ENCODE results near the gene OPN4. TPM values are rescaled to one million over a fixed set of nuclear protein-coding genes. Genes with fewer than 3 reads are reported as not detected.

Gene OPN4
- total and polyA plus RNA-seq, 2 of the 8 experiments (the other 6 are each of a cell fraction or from before 2014, with no cell fraction given) = not detected

GRCh38 chr10:86644152-86644793 is 10.1 kb upstream of the OPN4 start:
- DNase-seq (ENCODE audit: low read depth in 1 of 2, low spot score in 2 of 2) = peak in 1 of 2 experiments; percentile 50
- H3K79me1 ChIP-seq (ENCODE audit: low read depth, low read length) = no peaks in the 10 kb centered on the region
- no peaks in the 10 kb centered on the region for H3K36me3 ChIP-seq (ENCODE audit: control insufficient read depth in 2 of 4, insufficient read depth in 4 of 4, low read length in 3 of 4)
- no peaks in the 10 kb centered on the region for H4K20me1 ChIP-seq (replicated peaks in 1 of 2; ENCODE audit: control insufficient read depth in 1 of 2, insufficient read depth in 2 of 2, low read length in 2 of 2)
- no peak overlapping the region for H3K4ac ChIP-seq (replicated peaks; ENCODE audit: insufficient read length, low read depth, low read length)
- H3K23ac ChIP-seq (ENCODE audit: insufficient read length) = no peak overlapping the region
- no peak overlapping the region for H3K4me2 ChIP-seq (ENCODE audit: insufficient read depth in 1 of 2, low read depth in 2 of 2, low read length in 2 of 2)
- no peak overlapping the region for H3K56ac ChIP-seq (replicated peaks; ENCODE audit: insufficient read length, low read depth, low read length)
- H4K5ac ChIP-seq (ENCODE audit: insufficient read length, low read depth, low read length) = no peak overlapping the region
- no peaks in the 10 kb centered on the region for H3K4me1 ChIP-seq (replicated peaks in 1 of 4; ENCODE audit: control insufficient read depth in 3 of 4, insufficient read depth in 4 of 4, low read length in 3 of 4)
- WGBS, 2 experiments (ENCODE audit: extremely low coverage in 1 of 2, insufficient coverage in 1 of 2, insufficient read length in 1 of 2, insufficient replicate concordance in 2 of 2, low coverage in 1 of 2, low lambda C conversion rate in 2 of 2, missing lambda C conversion rate in 1 of 2) = 78% methylated on average over 5 of the region's 5 CpGs; no CpG with 5 or more reads in 1 of the 2 experiments
- no peak overlapping the region for H4K8ac ChIP-seq (ENCODE audit: extremely low read depth, insufficient read depth, low read length)
- H3K18ac ChIP-seq (ENCODE audit: extremely low read depth, low read length) = no peak overlapping the region
- H3K79me2 ChIP-seq (ENCODE audit: control insufficient read depth in 1 of 2, insufficient read depth in 2 of 2, low read length in 2 of 2) = no peaks in the 10 kb centered on the region
- H2BK5ac ChIP-seq (ENCODE audit: low read depth, low read length) = no peak overlapping the region
- no peak overlapping the region for H2AK5ac ChIP-seq (ENCODE audit: low read depth, low read length)
- FAIRE-seq = no peak
- H3K9ac ChIP-seq (replicated peaks in 1 of 4; ENCODE audit: extremely low read depth in 1 of 4, low read depth in 3 of 4, low read length in 3 of 4) = no peak overlapping the region
- H2AFZ ChIP-seq (ENCODE audit: low read length) = no peak overlapping the region
- H3K14ac ChIP-seq (ENCODE audit: insufficient read length) = no peak overlapping the region
- no peak overlapping the region for H3K27ac ChIP-seq (ENCODE audit: low read depth, low read length)
- no peaks in the 10 kb centered on the region for H3K23me2 ChIP-seq (ENCODE audit: low read depth, low read length)
- ChIA-PET CTCF (ENCODE audit: partially characterized antibody) (interaction anchor here (0.7 to 6.3 kb wide), 19 partner anchors 9 to 295 kb away, joined by 3 to 57 read pairs (median 4); partner anchors contain the start of gene OPN4), POLR2A (ENCODE audit: partially characterized antibody) (no interaction called here)
- H2BK120ac ChIP-seq (replicated peaks; ENCODE audit: low read depth, low read length) = no peak overlapping the region
- no peak overlapping the region for H2BK20ac ChIP-seq (ENCODE audit: low read length)
- no peak overlapping the region for H3K4me3 ChIP-seq (ENCODE audit: extremely low read depth in 1 of 4, insufficient read depth in 2 of 4, low read depth in 3 of 4, low read length in 4 of 4)
- H2BK12ac ChIP-seq (ENCODE audit: low read depth, low read length) = no peak overlapping the region
- no peak overlapping the region for H4K91ac ChIP-seq (replicated peaks; ENCODE audit: insufficient read length, low read length)
- no peak overlapping the region for H2BK15ac ChIP-seq (ENCODE audit: low read length)
- no peaks in the 10 kb centered on the region for H3K27me3 ChIP-seq (replicated peaks in 1 of 4; ENCODE audit: control insufficient read depth in 3 of 4, extremely low read depth in 1 of 4, insufficient read depth in 3 of 4, low read length in 3 of 4)
- no peaks in the 10 kb centered on the region for H3K9me3 ChIP-seq (ENCODE audit: insufficient read depth in 2 of 2, low read depth in 1 of 2, low read length in 1 of 2)
- TF ChIP-seq RAD21 (IDR thresholded peaks at IDR 0.05 in 1 of 2, conservative IDR thresholded peaks at IDR 0.05 in 1 of 2; ENCODE audit: low read depth in 2 of 2, low read length in 2 of 2) (peak; percentile 47 to 64), MAX (IDR thresholded peaks at IDR 0.05) (0 out of 2 replicates have a peak, but pooled peaks have one; percentile 16), ATF2 (IDR thresholded peaks at IDR 0.05; ENCODE audit: low read length) (no peak), SUZ12 (IDR thresholded peaks at IDR 0.05; ENCODE audit: low read length) (no peak), NANOG (IDR thresholded peaks at IDR 0.05; ENCODE audit: insufficient read depth, low read depth, low read length, poor library complexity, severe bottlenecking) (no peak), BCL11A (IDR thresholded peaks at IDR 0.05; ENCODE audit: low read depth in 2 of 2, low read length in 2 of 2) (no peak), EZH2 (IDR thresholded peaks at IDR 0.05; ENCODE audit: low read depth, low read length, severe bottlenecking) (no peak)

Data from H1 (cell line).